GM19099 (cell line): Measurements from ENCODE around the gene ANXA4.

Experiments
- POLR2A ChIP-seq: IDR thresholded peaks from 3 replicates; pipeline ENCODE4 v1.6.1; 2011; ENCODE audit warnings: low read depth; ENCODE audit not compliant: insufficient read length; ENCODE audit errors: extremely low read depth

ANXA4 gene

DNA sequence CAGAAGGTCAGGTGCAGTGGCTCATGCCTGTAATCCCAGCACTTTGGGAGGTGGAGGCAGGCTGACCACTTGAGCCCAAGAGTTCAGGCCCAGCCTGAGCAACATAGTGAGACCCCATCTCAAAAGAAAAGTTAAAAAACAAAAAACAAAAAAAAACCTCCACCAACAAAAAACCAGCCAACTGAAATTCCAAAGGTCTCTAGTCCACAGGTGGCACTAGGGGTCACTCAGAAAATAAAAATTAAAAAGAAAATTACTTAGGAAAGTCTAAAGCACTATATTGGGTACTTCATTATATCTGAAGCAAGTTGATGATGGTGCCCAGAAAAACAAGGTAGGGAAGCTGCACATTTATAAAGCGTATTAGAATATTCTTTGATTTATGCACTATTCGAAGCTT lies 26.9 kb downstream of the ANXA4 start:
- TF ChIP-seq POLR2A, result no peak

GRCh38 chr2:69769272-69769671 lies 27.3 kb downstream of the ANXA4 start:
- no peak for TF ChIP-seq POLR2A

- no peak for TF ChIP-seq POLR2A
These were observed 28.3 kb downstream of the ANXA4 start for GRCh38 chr2:69770193-69770702.

DNA sequence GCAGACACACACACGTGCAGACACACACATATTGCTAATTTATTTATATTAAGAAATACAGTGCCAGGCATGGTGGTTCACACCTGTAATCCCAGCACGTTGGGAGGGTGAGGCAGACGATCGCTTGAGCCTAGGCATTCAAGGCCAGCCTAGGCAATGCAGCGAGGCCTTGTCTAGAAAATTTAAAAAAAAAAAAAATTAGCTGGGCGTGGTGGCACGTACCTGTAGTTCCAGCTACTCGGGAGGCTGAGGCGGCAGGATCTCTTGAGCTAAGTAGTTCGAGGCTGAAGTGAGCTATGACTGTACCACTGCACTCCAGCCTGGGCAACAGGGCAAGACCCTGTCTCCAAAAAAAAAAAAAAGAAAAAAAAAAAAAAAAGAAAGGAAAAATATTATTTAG lies 28.8 kb downstream of the ANXA4 start:
- no peak for TF ChIP-seq POLR2A

- no peak for TF ChIP-seq POLR2A
These were observed 29.5 kb downstream of the ANXA4 start for GRCh38 chr2:69771461-69771860.

DNA sequence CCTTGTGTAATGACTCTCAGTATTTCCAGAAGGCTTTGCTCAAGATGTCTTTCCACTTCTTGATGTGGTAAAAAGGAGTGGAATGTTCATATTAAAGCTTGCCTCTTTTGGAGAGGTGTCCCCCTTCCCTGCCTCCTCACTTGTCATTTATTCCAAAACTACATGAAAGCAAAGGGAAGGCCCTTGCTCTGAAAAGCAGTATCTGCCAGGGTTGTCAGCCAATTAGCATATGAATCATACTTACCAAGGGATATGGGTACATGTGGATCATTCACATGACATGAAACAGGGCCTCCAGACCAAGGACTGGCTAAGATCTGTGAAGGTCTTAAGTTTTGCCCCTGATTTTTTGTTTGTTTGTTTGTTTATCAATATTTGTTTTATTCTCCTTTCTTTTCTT lies 31.3 kb downstream of the ANXA4 start:
- TF ChIP-seq POLR2A, result no peak

GRCh38 chr2:69774984-69775982 lies 33.3 kb downstream of the ANXA4 start:
- TF ChIP-seq POLR2A, result no peak

DNA sequence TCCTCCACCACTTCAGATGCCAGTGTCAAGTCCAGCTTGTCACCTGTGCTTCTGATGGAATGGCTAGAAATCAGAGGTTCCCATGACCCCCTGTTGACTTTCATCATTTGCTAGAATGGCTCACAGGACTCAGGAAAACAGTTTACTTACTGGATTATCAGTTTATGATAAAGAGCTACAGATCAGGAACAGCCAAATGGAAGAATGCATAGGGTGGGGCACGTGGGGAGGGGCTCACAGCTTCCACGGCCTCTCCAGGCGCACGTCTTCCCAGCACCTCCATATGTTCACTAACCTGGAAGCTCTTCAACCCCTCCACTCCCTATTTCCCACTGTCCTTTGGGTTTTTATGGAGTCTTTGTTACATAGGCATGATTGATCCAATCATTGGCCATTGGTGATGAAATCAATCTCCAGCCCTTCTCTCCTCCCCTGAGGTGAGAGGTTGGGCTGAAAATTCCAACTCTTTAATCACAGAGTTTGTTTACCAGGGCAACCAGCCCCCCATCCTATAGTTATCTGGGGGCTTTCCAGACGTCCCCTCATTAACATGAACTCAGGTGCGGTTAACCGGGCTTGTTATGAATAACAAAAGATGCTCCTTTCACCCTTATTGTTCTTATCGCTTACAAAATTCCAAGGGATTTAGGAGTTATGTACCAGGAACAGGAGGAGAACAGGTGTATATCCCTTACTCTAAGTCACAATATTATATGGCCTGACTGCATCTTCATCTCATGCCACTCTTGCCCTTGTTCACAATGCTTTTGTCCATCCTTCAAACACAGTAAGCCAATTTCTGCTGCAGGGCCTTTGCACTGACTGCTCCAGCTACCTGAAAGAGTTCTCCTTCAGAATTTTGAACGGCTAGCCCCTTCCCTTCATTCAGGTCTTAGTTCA lies 35.2 kb downstream of the ANXA4 start:
- TF ChIP-seq POLR2A, result no peak

DNA sequence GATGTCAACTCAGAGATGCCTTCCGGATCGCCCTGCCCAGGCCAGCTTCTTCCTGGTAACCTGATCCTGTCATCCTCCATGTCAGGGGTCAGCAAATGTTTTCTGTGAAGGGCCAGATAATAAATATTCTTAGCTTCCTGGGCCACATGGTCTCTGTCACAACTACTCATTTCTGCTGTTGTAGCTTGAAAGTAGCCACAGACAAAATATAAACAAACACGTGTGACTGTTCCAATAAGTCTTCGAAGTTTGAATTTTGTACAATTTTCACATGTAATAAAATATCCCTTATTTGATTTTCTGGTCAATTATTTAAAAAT lies 35.8 kb downstream of the ANXA4 start:
- TF ChIP-seq POLR2A, result no peak

DNA sequence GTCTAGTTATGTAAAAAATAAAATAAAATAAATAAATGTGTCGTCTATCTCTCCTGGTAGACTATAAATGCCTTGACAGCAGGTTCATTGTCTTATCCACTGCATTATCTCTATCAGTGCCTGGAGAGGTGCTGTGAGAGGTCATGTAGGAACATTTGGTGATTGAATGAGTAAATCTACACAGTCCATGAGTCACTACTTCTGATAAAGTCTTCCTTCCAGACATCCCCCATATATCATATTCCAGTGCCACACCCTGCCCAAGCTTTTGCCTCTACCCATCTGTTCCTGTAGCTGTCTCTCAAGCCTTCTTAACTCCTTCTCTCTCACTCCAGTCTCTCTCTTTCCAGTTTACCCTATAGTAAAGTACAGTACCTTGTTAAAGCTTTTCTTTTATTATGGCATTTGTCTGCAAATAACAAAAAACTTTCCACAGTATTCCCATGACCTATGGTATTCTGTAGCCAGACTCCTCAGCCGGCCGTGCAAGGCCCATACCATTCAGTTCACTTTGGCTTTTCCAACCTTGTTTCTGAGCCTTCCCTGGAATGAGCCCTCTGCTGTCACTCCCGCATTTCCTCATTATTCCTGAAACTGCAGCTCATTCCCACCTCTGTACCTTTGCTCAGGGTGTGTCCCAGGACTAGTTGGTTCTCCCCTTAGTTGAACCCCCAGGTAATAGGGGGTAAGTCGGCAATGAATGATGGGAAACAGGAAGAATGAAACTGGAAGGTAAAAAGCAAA lies 37.5 kb downstream of the ANXA4 start:
- TF ChIP-seq POLR2A, result no peak

- no peak for TF ChIP-seq POLR2A
These were observed 39.0 kb downstream of the ANXA4 start for GRCh38 chr2:69780921-69781320.

GRCh38 chr2:69781321-69782248 lies 39.7 kb downstream of the ANXA4 start:
- no peak for TF ChIP-seq POLR2A

GRCh38 chr2:69784228-69784627 lies 42.3 kb downstream of the ANXA4 start:
- no peak for TF ChIP-seq POLR2A

- TF ChIP-seq POLR2A, result no peak
These were observed 43.4 kb downstream of the ANXA4 start for GRCh38 chr2:69785358-69785757.

DNA sequence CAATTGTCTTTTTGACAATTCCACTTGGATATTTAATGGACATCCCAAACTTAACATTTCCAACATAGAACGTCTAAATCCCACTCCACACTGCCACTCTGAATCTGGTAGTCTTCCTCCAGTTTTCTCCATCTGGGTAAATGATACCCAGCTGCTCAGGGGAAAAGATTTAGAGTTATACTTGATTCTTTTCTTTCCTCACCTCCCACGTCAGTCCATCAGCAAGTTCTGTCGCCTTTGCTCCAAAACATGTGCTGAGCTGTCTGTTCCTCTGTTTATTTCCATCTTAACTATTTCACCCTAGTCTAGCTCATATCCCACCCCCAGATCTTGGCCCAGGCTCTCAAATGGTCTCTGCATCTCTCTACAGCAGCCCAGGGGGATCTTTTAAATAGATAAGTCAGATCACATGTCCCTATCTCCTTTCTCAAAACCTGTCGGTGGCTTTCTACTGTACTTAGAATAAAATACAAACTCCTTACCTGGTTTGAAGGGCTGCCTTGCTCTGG lies 44.2 kb downstream of the ANXA4 start:
- no peak for TF ChIP-seq POLR2A
